Cardiac muscle cell (in vitro differentiated cells and primary cell): ENCODE results near the gene TRAPPC1. TPM values are rescaled to one million over a fixed set of nuclear protein-coding genes. Genes with fewer than 3 reads are reported as not detected.
A peak's percentile ranks its signal among the peaks of the same experiment; 100 is the strongest.

Experiments used
- DNase-seq, 2 donors: peaks; one replicate each; pipeline versions ENCODE4 v3.0.0 to v3.0.0-alpha.2; 2010 to 2017; ENCODE audit warnings: low read depth in 1 of 2, low spot score in 1 of 2
- H3K27ac ChIP-seq: fragments of 200-600 bp; sonication (generic); 2 replicates; pipeline ENCODE4 v1.5.1; 2016
- H3K27me3 ChIP-seq: fragments of 200-600 bp; sonication (generic); 2 replicates; pipeline ENCODE4 v1.6.0; 2016; ENCODE audit warnings: control low read depth
- H3K36me3 ChIP-seq: fragments of 200-600 bp; sonication (generic); 2 replicates; pipeline ENCODE4 v1.5.1; 2016; ENCODE audit warnings: control low read depth
- H3K4me1 ChIP-seq: fragments of 200-600 bp; sonication (generic); 2 replicates; pipeline ENCODE4 v1.8.1; 2017; ENCODE audit warnings: low read depth, mild to moderate bottlenecking, mixed run types
- H3K4me3 ChIP-seq: fragments of 200-600 bp; sonication (generic); 2 replicates; pipeline ENCODE4 v1.5.1; 2016; ENCODE audit warnings: mild to moderate bottlenecking
- H3K9me3 ChIP-seq: fragments of 200-600 bp; sonication (generic); 2 replicates; pipeline ENCODE4 v1.5.1; 2017; ENCODE audit warnings: low read depth, mild to moderate bottlenecking, control low read depth
- polyA plus RNA-seq: library from polyadenylated mRNA; unstranded; fragments of >200 nt; fragmentation: Nextera tagmentation; extraction: Ambion mirVana; gene quantifications from 2 replicates; pipeline ENCODE4 v1.2.1, GENCODE V29; 2016
- total RNA-seq: library from RNA; depleted of rRNA; stranded (reverse); fragments of >200 nt; gene quantifications from 2 replicates; pipeline ENCODE4 v1.2.3, GENCODE V29; 2016
- TF ChIP-seq, protein P1 (sequence below): IDR thresholded peaks from 2 replicates; pipeline ENCODE4 v1.5.1; 2012; ENCODE audit warnings: low read depth, mild to moderate bottlenecking, low read length

TRAPPC1 gene
- total and polyA plus RNA-seq, 2 experiments from 2014 or later = 92.0 to 386 TPM

DNA sequence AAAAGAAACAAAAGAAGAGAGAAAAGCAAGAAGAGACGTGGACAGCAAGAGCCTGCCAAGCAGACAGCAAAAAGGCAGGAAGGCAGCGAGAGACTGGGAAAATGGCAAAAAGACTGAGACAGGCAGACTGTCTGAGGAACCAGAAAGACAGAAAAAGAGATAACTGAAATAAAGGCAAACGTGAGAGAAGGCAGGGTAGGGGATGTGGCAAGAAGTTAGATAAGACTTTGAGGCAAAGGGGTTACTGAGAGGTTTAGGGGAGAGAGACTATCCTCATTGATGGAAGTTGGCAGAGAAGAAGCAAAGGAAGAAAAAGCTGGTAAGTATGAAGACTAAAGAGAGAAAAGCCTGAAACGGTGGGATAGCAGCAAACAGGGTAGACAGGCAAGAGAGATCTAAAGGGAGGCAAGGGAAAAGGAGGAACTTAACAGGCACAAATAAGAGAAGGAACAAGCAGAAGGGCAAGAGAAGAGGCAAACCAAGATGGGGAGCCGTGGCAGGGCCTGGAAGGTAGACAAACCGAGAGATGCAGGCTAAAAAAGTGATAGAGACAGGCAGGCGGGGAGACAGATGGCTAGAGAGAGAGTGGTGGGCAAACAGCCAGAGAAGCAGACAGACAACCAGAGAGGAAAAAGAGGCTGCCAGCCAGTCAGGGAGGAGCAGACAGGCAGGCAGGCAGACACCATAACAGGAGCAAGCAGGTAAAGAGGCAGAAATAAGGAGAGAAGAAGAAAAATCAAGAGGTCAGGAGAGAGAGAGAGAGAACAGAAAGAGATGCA, 50.3 kb downstream of the TRAPPC1 start:
- no peaks in the 10 kb centered on the region for H3K27me3 ChIP-seq
- H3K4me3 ChIP-seq = no peak overlapping the region
- peaks cover 14% of the 10 kb centered on the region for H3K4me1 ChIP-seq
- no peaks in the 10 kb centered on the region for H3K9me3 ChIP-seq
- H3K36me3 ChIP-seq = peaks cover 16% of the 10 kb centered on the region
- H3K27ac ChIP-seq = peak overlapping the region; percentile 47
- peak in 1 of 2 donors; percentile 35 for DNase-seq
- TF ChIP-seq, protein P1, sequence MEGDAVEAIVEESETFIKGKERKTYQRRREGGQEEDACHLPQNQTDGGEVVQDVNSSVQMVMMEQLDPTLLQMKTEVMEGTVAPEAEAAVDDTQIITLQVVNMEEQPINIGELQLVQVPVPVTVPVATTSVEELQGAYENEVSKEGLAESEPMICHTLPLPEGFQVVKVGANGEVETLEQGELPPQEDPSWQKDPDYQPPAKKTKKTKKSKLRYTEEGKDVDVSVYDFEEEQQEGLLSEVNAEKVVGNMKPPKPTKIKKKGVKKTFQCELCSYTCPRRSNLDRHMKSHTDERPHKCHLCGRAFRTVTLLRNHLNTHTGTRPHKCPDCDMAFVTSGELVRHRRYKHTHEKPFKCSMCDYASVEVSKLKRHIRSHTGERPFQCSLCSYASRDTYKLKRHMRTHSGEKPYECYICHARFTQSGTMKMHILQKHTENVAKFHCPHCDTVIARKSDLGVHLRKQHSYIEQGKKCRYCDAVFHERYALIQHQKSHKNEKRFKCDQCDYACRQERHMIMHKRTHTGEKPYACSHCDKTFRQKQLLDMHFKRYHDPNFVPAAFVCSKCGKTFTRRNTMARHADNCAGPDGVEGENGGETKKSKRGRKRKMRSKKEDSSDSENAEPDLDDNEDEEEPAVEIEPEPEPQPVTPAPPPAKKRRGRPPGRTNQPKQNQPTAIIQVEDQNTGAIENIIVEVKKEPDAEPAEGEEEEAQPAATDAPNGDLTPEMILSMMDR = no peak

Other genes starting within 250 kb of the TRAPPC1 start
- 28.9 and 30.9 TPM in 2 replicates for gene TP53, start 244.5 kb downstream of the TRAPPC1 start, total RNA-seq
- 19.4 and 25.4 TPM in 2 replicates for gene TP53, start 244.5 kb downstream of the TRAPPC1 start, polyA plus RNA-seq
- 11.5 and 12.0 TPM in 2 replicates for gene WRAP53, start 243.5 kb downstream of the TRAPPC1 start, total RNA-seq
- 17.2 and 23.0 TPM in 2 replicates for gene WRAP53, start 243.5 kb downstream of the TRAPPC1 start, polyA plus RNA-seq
- gene EFNB3, start 226.7 kb downstream of the TRAPPC1 start, total RNA-seq = 60.2 and 70.3 TPM in 2 replicates
- 72.0 and 86.9 TPM in 2 replicates for gene EFNB3, start 226.7 kb downstream of the TRAPPC1 start, polyA plus RNA-seq
- gene DNAH2, start 214.2 kb downstream of the TRAPPC1 start, total RNA-seq = 0.88 and 3.0 TPM in 2 replicates
- 0.42 and 0.77 TPM in 2 replicates for gene DNAH2, start 214.2 kb downstream of the TRAPPC1 start, polyA plus RNA-seq
- gene KDM6B, start 97.7 kb downstream of the TRAPPC1 start, total RNA-seq = 11.1 and 20.8 TPM in 2 replicates
- 9.0 and 9.7 TPM in 2 replicates for gene KDM6B, start 97.7 kb downstream of the TRAPPC1 start, polyA plus RNA-seq
- 27.4 and 51.2 TPM in 2 replicates for gene TMEM88, start 76.9 kb downstream of the TRAPPC1 start, total RNA-seq
- 31.3 and 66.1 TPM in 2 replicates for gene TMEM88, start 76.9 kb downstream of the TRAPPC1 start, polyA plus RNA-seq
- gene NAA38, start 74.4 kb downstream of the TRAPPC1 start, total RNA-seq = 107 and 130 TPM in 2 replicates
- gene NAA38, start 74.4 kb downstream of the TRAPPC1 start, polyA plus RNA-seq = 158 and 168 TPM in 2 replicates
- 14.0 and 14.3 TPM in 2 replicates for gene CYB5D1, start 73.9 kb downstream of the TRAPPC1 start, total RNA-seq
- gene CYB5D1, start 73.9 kb downstream of the TRAPPC1 start, polyA plus RNA-seq = 10.7 and 13.7 TPM in 2 replicates
- gene CHD3, start 43.2 kb downstream of the TRAPPC1 start, total RNA-seq = 40.2 and 64.7 TPM in 2 replicates
- gene CHD3, start 43.2 kb downstream of the TRAPPC1 start, polyA plus RNA-seq = 15.9 and 19.7 TPM in 2 replicates
- gene RNF227, start 15.7 kb downstream of the TRAPPC1 start, total RNA-seq = 20.3 and 26.1 TPM in 2 replicates
- 5.2 and 5.8 TPM in 2 replicates for gene RNF227, start 15.7 kb downstream of the TRAPPC1 start, polyA plus RNA-seq
- gene KCNAB3, start 2.1 kb downstream of the TRAPPC1 start, total RNA-seq = 1.8 and 3.3 TPM in 2 replicates
- 1.3 and 1.4 TPM in 2 replicates for gene KCNAB3, start 2.1 kb downstream of the TRAPPC1 start, polyA plus RNA-seq
- gene CNTROB, start 260 bp upstream of the TRAPPC1 start, total RNA-seq = 19.6 and 42.6 TPM in 2 replicates
- gene CNTROB, start 260 bp upstream of the TRAPPC1 start, polyA plus RNA-seq = 23.1 and 44.0 TPM in 2 replicates
- 1.1 TPM in 1 of 2 replicates, not detected in the other for gene GUCY2D, start 70.7 kb upstream of the TRAPPC1 start, total RNA-seq
- gene GUCY2D, start 70.7 kb upstream of the TRAPPC1 start, polyA plus RNA-seq = 0.54 and 3.7 TPM in 2 replicates
- 0.18 and 0.33 TPM in 2 replicates for gene ALOX15B, start 107.1 kb upstream of the TRAPPC1 start, total RNA-seq
- gene ALOX15B, start 107.1 kb upstream of the TRAPPC1 start, polyA plus RNA-seq = 0.12 TPM in 1 of 2 replicates, not detected in the other
- 0.42 and 1.6 TPM in 2 replicates for gene ALOX12B, start 155.8 kb upstream of the TRAPPC1 start, total RNA-seq
- gene ALOX12B, start 155.8 kb upstream of the TRAPPC1 start, polyA plus RNA-seq = 2.1 and 2.3 TPM in 2 replicates
- gene ALOXE3, start 186.6 kb upstream of the TRAPPC1 start, total RNA-seq = not detected in 2 replicates
- gene ALOXE3, start 186.6 kb upstream of the TRAPPC1 start, polyA plus RNA-seq = 0.10 TPM in 1 of 2 replicates, not detected in the other
- gene HES7, start 192.2 kb upstream of the TRAPPC1 start, total RNA-seq = 0.32 and 6.2 TPM in 2 replicates
- 1.1 and 1.5 TPM in 2 replicates for gene HES7, start 192.2 kb upstream of the TRAPPC1 start, polyA plus RNA-seq
- 42.3 and 51.9 TPM in 2 replicates for gene PER1, start 220.5 kb upstream of the TRAPPC1 start, total RNA-seq
- gene PER1, start 220.5 kb upstream of the TRAPPC1 start, polyA plus RNA-seq = 28.2 and 47.7 TPM in 2 replicates
- gene VAMP2, start 231.0 kb upstream of the TRAPPC1 start, total RNA-seq = 22.5 and 35.7 TPM in 2 replicates
- gene VAMP2, start 231.0 kb upstream of the TRAPPC1 start, polyA plus RNA-seq = 102 and 118 TPM in 2 replicates
- 39.8 and 40.7 TPM in 2 replicates for gene TMEM107, start 244.4 kb upstream of the TRAPPC1 start, total RNA-seq
- gene TMEM107, start 244.4 kb upstream of the TRAPPC1 start, polyA plus RNA-seq = 54.6 and 62.4 TPM in 2 replicates